Activated CD4-positive, alpha-beta T cell treated with anti-CD3 and anti-CD28 coated beads, Interleukin-10, Interleukin-2, amounts not matched to agents 100 ng/mL and 50 ng/mL, durations not matched to agents 16 hours and 8 hours (primary cell): Measurements from ENCODE around the gene PTX4.

Experiments
- DNase-seq: peaks from one replicate; pipeline ENCODE4 v3.0.0-alpha.2; 2020

Gene PTX4

GRCh38 chr16:1523581-1524245 lies 35.0 kb upstream of the PTX4 start:
- no peak for DNase-seq

DNA sequence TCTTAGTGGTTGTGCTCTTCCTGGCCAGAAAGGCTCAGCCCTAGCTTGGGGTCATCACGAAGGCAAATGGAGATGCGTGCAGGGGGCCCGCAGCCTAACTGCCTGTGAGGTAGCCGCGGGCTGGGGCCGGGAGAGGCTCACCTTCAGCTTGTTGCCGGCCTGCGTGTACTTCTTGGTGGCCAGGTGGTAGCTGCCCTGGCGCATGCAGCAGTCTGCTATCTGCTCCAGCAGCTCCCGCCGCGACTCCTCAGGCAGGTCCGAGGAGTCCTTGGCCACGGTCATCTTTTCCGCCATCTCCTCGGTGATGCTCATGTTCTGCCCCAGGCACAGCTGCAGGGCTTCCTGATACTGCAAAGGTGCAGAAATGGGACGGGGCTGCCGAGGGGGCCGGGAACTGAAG lies 31.7 kb upstream of the PTX4 start:
- no peak for DNase-seq

DNA sequence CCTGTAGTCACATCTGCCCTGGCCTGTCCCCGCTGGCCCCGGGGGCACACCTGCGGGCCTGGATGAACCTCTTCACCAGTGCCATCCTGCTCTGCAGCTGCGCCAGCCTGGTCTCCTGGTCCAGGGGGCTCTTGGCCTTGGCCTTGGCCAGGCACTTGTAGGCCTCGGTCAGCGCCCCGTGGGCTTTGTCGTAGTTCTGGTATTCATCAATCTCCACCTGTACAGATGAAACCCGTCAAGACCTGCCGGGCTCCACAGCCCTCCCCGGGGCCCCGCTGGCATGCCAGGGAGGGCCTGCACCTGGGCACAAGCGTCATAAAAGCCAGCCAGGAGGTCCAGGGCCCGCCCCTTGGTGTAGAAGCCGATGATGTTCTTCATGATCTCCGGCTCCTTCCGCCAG lies 31.1 kb upstream of the PTX4 start:
- no peak for DNase-seq

DNA sequence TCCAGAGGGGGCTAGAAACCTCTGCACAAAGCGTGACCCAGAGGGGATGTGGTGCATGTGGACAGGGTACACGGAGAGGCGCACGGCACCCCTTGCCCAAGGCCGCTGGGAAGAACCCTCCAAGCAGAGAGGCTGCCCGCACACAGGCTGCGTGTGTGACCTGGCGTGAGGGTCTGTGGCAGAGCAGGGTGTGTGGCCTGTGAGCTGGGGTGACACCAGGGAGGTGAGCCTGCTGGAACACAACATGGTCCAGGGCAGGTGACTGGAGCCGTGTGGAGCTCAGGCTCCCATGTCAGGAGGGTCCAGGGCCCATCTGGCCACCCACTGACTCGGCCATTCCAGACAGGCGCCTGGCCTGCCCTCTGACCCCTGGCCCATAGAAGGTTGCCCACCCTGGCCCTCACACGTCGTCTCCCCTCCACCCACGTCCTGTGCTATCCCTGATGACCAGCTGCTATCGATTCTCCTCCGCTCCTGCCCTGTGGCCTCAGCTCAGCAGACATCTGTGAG lies 29.9 kb upstream of the PTX4 start:
- DNase-seq, result no peak

GRCh38 chr16:1514507-1514906 lies 25.8 kb upstream of the PTX4 start:
- DNase-seq, result no peak

- no peak for DNase-seq
Measured at GRCh38 chr16:1512774-1513173, 24.0 kb upstream of the PTX4 start.

DNA sequence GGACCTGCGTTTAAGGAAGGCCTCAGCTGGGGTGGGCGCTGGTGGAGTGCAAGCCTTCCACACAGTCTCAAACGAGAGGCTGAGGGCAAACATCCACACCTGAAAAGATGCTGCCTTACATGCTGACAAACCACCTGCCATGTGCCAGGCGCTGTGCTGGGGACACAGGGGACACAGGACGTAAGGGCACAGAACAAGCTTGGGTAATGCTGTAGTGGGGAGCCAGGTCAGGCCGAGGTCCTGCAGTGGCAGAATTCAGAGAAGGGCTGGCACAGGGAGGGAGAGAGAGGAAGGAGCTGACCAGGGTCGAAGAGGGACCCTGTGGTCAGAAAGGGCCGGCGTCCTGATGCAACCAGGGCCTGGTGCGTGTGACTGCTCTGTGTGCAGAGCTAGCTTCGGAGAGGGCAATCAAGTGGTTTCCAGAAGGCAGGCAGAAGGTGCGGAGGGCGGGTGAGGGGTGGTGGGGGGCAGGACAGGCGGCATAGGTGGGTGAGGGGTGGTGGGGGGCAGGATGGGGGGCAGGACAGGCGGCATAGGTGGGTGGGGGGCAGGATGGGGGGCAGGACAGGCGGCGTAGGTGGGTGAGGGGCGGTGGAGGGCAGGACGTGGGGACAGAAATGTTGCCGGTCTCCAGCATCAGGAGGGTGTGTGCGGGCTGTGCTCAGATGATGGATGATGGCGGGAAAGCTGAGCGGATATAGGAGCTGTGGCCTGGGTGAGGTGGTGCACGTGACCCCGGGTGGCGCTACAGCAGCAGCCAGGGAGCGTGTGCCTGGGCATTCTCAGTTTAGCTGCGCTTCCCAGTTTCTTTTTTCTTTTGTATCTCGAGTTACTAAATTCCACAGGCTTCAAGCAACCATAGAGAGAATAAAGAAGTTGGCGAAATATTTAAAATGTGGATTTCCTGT lies 23.2 kb upstream of the PTX4 start:
- DNase-seq, result no peak

- DNase-seq, result no peak
Measured at GRCh38 chr16:1510941-1511351, 22.2 kb upstream of the PTX4 start.

DNA sequence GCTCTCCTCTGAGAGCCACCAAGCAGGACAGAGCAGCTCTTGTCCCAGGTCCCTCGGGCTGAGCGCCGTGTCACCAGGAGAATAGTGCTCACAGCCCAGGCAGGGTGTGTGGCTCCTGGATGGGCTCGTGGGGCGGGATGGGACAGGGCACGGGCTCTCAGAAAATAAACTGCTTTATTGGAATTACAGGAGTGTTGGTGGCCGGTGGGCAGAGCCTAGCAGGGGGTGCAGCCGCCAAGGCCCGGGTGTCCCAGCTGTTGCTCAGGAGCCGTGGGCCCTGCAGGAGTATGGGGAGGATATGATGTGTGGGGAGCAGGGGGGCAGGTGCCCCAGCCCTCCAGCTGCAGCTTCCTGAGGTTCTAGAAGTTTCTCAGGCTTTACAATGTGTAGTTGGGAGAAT lies 21.5 kb upstream of the PTX4 start:
- DNase-seq, result no peak

DNA sequence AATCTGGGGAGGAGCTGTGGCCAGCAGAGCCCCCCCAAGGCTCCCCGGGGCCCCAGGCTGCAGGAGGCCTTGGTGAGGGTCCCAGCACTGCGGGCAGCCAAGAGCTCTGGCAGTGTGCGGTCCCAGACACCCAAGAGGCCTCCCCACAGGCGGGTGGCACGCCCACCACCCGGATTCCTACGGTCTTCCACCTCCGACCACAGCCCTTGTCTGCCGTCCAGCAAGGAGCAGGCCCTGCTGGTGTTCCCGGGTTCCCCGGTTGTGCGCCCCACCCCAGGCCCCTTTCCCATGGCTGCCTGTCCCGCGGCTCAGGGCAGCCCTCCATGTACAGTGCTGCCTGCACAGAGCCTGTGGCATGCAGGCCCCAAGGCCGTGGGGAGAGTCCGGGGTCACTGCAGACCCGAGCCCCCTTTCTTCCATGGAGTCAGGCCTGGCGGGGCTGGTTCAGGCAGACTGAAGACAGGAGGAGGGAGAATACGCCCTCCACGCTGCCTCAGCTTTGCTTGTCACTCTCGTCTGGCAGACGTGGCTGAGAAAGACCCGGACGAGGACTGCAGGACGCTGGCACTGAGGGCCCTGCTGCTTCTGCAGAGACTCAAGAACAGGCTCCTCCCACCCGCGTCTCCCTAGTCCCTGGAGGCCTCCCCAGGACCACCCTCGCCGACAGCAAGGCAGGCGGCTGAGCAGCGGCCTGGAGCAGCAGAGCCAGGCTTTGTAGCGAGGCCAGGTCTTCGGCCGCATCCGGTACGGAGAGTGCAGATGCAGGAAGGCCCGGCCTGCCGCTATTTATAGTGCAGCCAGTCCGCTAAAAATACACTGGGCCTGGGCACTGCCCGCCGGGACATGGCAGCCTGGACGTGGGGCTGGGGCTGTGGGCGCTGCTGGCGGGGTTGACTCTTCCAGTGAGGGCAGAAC lies 20.8 kb upstream of the PTX4 start:
- no peak for DNase-seq

DNA sequence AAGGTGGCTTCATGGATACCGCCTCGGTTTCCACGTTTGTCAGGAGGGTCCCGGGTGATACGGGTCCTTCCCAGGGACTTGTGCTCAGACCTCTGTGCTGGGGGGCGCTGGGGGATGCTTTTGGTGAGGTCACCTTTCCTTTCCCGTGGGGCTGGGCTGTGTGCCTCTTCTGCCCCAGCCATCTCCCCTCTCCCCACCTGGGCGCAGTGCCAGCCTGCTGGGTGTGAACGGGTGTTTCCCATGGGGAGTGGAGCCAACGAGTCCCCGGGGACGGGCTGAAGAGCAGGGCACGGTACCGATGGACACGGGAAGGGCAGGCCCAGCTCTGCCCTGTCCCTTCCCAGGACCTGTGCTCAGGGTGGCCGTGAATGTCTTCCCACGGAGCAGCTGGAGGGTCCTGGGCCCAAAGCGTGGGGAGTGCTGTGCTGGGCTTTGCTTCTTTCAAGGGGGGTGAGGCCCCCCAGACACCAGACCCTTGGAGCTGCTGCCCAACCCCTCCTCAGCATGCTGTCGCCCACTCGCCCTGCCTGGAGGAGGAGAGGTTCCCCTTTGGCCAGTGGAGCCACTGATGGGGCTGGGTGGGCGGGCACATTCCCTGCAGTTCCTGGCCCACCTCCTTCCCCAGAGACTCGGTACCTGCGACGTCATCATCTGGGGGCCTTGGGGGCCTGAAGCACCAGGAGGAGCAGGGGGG lies 19.9 kb upstream of the PTX4 start:
- DNase-seq, result no peak

GRCh38 chr16:1506494-1507213 lies 17.9 kb upstream of the PTX4 start:
- no peak for DNase-seq

- DNase-seq, result no peak
Measured at GRCh38 chr16:1505912-1506311, 17.2 kb upstream of the PTX4 start.

GRCh38 chr16:1505073-1505844 lies 16.5 kb upstream of the PTX4 start:
- DNase-seq, result no peak

DNA sequence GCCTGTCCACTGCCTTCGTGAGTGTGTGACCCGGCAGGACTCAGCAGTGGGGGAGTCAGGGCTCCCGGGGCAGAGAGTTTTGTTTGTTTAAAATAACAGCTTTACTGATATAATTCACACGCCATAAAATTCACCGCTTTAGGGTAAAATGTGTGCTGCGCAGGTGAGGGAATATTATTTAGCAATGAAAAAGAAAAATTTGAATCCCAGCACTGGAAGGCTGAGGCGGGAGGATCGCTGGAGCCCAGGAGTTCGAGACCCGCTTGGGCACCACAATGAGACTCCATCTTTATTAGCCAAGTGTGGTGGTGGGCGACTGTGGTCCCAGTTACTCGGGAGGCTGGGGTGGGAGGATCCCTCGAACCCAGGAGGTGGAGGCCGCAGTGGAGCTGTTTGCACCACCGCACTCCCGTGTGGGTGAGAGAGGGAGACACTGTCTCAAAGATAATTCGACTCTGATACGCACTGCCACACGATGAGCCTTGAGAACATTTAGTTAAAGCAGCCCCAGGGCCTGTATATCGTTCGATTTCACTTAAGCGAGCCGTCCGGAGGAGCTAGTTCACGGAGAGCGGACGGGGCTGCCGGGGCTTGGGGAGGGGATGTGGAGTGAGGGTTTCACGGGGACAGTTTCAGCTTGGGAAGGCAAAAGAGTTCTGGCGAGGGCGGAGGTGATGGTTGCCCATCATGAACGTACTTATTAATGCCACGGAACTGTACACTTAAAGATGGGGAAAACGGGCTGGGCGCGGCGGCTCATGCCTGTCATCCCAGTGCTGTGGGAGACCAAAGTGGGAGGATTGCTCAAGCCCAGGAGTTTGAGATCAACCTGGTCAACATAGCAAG lies 14.6 kb upstream of the PTX4 start:
- DNase-seq, result no peak

DNA sequence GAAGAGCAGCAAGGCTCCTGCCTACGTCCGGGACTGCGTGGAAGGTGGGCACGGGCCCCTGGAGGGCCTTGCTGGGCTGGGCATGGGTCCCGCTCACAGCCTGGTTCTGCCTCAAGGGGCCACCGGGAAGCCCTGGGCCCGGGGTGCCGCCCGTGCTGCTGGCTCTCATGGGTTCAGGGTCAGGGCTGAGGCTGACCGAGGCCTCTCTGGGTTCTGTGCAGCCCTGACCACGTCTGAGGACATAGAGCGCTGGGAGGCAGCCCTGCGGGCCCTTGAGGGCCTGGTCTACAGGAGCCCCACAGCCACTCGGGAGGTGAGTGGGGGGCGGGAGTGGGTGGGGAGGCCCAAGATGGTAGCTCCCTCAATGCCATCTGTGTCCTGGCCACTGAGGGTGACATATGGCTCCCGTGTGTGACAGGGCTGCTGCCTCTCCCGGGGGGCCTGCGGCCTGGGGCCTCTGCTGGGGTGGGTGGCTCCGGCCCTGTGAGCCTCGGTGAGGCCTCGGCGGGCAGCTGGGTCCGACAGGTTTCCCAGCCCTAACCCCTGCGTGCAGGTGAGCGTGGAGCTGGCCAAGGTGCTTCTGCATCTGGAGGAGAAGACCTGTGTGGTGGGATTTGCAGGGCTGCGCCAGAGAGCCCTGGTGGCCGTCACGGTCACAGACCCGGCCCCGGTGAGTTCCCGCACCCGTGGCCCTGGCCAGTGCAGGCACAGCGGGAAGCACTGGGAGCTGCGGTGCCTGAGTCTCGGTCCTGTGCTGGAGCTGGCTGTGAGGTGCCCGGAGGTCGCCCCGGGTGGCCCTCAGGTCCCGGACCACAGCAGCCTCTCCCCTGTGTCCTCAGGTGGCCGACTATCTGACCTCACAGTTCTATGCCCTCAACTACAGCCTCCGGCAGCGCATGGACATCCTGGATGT lies 13.6 kb upstream of the PTX4 start:
- no peak for DNase-seq

GRCh38 chr16:1501630-1502029 lies 12.9 kb upstream of the PTX4 start:
- DNase-seq, result no peak

DNA sequence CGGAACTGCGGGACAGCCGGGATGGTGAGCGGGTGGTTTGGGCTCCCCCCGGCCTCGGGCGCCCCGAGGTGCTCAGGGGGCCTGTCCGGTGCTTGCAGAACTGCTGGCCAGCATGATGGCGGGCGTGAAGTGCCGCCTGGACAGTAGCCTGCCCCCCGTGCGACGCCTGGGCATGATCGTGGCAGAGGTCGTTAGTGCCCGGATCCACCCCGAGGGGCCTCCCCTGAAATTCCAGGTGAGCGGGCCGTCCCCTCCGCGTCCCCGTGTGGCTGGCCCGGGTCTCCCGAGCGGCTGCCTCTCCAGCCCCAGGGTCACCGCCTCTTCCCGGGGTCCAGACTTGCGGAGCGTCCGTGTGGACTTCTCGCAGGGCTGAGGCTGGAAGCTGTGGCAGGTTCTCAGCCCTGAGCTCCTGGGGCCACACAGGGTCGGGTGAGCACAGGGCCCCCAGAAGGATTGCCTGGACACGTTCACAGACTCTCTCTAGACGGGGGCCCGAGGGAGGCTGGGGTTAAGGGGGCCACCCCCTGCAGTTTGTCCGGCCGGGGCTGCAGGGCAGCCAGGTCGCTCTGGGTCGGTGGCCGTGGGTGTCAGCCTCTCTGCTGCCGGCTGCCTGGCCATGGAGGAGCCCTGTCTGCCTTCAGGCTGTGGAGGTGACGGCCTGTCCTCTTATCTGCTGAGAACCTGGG lies 11.9 kb upstream of the PTX4 start:
- DNase-seq, result no peak
